Vagina (tissue), 2 donors: ENCODE data around the gene ADAMTSL5.

Experiments
- CTCF ChIP-seq, 3 experiments: fragments of 450-650 bp in 2 of 3; fragments of 200-600 bp in 1 of 3; sonication (generic) in 1 of 3; IDR thresholded peaks; one replicate each; pipeline ENCODE4 v1.5.1; 2017 to 2019; ENCODE audit warnings: antibody characterized with exemption in 3 of 3, mild to moderate bottlenecking in 2 of 3, moderate library complexity in 2 of 3
- POLR2A ChIP-seq, 2 donors: fragments of 450-650 bp; IDR thresholded peaks; one replicate each; pipeline ENCODE4 v1.6.1; 2017; ENCODE audit warnings: antibody characterized with exemption in 2 of 2, mild to moderate bottlenecking in 2 of 2, moderate library complexity in 2 of 2
- POLR2AphosphoS5 ChIP-seq, 2 donors: sonication (generic); formaldehyde crosslinking; IDR thresholded peaks; one replicate each; pipeline ENCODE4 v1.9.0; 2017; ENCODE audit warnings: antibody characterized with exemption in 2 of 2, mild to moderate bottlenecking in 2 of 2, low read depth in 1 of 2; ENCODE audit not compliant: insufficient read depth in 1 of 2

GRCh38 chr19:1468821-1469254 is 44.0 kb downstream of the ADAMTSL5 start:
- TF ChIP-seq POLR2AphosphoS5 (IDR thresholded peaks at IDR 0.05; ENCODE audit: insufficient read depth in 1 of 2, low read depth in 1 of 2) (no peak), CTCF (IDR thresholded peaks at IDR 0.05) (no peak), POLR2A (IDR thresholded peaks at IDR 0.05) (no peak)
